Activated CD4-positive, alpha-beta T cell treated with anti-CD3 and anti-CD28 coated beads, Interleukin-2, amount 50 U/mL, for 24 hours (primary cell): ENCODE measurements around the gene HHATL.
"Not testable (repeated sequence)": the region's sequence is repeated elsewhere in the genome, so short reads cannot be mapped to it uniquely, and the experiment has no call there.

Source experiments
- DNase-seq, 2 donors: peaks; one replicate each; pipeline ENCODE4 v3.0.0-alpha.2; 2020; ENCODE audit warnings: low read depth in 1 of 2, low spot score in 1 of 2

Gene HHATL

DNA sequence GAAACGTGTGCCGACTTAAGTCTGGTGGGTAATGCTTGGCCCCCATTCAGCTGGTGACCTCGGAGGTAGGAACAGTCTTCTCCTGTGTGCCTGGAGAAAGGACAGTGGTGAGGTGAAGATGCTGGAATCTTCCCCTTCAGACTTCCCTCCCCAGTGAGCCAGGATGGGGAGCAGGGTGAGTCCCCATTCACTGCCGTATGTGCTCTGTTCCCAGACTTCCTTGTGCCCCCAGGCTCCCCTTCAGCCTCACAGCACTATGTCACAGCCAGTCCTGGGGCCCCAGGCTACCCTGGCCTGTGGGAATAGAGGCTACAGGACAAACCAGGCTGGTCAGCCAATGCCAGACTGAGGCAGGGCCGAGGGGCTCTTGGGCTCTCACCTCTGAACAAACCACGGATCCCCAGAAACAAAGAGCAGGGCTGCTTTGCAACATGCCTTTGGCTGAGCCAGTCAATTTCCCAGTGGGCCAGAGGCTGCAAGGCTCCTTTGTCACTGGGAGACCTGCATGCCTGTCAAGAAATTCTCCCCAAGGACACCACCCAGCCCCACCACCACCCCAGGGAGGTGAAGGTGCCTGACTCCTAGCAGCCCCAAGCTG is 31.8 kb upstream of the HHATL start:
- no peak for DNase-seq

DNA sequence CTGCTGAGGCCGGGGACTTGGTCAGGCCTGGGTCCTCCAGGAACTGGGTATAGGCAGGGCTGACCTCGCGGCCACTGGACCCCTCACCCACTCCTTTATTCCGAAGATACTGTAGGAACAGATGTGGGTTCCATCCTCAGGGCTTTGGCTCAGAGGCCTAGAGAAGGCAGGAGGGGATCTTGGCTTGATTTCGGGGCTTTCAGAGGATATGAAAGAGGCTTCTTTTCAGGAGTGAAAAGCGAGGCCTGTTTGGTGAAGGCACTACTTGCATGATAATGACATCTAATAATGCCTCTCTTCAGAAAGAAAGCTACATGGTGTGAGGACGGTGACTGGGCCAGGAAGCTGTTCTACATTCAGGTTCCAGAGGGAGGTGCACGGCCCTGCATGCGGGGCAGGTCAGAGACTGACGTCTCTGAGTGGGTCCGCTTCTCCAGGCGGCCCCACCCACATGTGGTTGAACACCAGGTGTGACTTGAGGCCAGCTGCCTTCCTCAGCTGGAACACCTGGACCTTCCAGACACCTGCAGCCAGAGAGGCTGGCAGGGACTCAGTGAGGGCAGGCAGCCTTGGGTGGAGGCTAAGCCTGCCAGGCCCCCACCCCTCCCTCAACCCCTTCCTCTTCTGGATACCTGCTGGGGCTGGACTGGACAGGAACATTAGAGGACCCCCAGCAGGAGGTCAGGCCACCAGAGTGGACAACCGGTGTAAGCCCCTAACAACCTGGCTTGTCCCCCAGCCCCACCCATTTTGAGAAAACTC is 31.1 kb upstream of the HHATL start:
- DNase-seq, result no peak

DNA sequence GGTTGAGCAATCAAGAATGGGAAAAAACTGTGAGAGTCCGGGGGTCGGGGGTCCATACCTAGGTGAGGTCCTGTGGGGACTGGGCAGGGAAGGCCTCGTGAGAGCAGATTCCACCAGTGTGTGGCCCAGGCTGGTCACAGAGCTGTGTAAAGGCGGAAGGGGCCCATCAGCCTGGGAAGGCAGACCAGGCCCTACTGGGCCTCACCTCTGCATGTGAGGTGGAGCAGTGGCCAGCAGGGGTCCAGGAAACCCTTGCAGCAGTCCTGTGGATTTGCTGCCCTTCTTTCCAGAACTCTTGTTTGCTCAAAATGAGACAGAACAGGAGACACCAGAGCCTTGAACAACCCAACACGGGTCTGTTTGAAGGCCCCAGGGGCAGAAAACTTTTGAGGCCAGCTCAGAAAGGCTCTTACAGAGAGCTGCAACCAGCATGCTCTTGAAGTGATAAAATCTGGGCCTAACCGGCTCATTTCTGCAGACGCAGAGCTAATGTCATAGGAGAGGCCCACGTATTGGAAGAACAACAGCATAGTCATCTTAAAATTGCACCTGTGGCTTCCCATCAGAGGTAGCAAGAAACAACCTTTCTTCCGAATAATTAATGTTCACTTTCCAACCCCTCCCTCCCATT is 30.3 kb upstream of the HHATL start:
- no peak for DNase-seq

DNA sequence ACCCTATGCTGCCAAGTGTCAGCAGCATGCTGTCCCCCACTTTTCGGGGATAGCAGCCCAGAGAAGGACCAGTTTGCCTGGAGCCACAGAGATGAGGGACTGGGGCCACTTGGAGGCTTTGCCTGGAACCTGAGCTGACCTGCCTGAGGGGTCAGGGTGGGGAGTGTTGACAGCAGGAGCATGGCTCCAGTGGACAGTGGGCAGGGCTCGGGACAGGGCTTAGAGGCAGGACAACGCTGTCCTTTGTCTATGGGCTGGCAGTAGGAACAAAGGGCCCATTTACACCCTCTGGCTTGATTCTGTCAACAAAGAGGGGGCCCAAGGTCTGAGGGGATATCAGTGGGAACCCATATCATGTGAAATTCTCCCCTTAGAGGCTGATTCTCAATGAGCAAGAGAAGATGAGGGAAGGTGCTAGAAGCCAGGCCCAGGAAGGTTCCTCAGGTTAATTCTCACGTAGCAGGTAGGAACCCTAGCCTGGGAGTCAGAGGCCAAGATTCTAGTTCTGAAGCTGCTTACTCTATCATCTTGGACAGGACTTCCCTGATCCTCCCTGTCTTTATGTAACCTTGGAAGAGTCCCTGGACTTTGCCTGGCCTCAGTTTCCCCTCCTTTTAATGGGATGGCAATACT is 29.7 kb upstream of the HHATL start:
- DNase-seq, result no peak

DNA sequence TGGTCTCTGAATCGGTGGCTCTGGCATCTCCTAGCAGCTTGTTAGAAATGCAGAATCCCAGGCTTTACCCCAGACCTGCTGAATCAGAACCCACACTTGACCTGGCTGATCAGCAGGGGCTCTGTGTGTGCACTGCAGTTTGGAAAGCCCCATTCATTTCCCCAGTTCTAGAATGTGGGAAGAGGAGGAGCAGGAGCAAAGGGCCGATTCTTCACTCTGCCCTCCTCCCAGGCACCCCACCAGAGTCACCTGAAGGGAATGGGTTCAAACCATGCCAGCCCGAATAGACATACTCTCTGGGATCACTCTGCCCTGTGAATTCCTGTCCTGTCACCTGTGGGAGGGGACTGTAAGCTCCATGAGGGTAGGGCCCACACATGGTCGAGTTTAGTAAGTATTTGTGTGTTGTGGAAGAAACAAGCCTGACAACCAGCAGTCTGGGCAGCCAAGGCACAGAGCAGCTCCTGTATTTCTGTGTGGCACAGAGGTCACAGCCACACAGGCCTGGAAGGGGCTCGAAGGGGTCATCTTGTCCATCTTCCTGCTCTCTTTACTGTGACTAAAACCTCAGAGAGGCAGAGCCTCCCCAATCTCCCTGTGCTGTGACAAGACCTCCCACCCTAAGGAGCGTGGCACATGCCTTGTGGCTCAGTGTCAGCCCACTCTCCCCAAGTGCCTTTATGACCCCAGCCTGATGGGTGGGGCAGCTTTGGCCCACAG is 29.0 kb upstream of the HHATL start:
- DNase-seq, result no peak

DNA sequence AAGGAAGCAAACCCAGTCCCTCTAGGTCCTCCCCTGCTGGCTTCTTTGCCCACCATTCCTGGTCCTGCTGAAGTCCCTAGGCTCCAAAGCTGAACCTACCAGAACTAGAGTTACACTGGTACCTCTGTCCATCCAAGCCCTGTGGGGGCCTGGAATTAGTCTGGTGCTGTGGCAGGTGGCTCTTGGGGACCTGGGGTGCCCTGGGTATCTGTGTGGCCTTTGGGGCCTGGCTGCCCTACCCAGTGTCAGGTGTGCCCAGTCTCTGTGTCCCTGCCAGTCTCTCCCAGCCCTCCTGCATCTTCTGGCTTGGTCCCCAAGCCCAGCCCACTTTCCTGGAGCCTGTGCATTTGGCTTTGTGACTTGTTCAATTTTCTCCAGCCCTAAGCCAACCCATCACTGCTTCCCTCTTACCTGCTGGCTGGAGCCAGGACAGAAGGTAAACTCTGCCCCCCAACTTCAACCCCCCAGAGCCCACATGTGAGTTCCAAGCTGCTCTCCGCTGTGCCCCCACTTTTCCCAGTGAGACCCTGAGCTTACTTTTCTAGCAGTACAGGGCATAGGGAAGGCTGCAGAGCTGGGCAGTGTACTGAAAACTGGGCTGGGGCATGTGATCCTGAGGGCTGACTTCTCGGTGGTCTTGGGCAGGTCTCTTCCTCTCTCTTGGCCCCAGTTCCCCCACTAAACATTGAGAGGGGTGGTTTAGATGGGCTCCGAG is 28.3 kb upstream of the HHATL start:
- no peak for DNase-seq

DNA sequence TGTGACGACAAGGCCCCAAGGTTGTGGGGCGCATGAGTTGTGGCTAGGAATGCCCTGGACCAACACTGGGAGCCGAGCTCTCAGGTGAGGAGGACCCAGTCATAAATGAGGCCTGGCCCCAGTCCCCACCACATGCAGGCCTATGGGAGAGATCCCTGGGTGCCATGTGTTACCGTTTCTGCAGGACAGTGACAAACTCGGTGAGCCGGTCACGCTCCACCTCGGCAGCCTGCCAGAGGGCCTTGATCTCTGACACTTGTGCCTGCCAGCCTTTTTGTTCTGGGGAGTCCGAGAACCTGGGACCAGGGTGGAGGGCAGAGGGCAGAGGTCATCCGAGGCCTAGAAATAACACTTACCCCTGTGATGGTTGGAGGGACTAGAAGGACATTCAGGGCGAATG is 27.7 kb upstream of the HHATL start:
- DNase-seq, result no peak

DNA sequence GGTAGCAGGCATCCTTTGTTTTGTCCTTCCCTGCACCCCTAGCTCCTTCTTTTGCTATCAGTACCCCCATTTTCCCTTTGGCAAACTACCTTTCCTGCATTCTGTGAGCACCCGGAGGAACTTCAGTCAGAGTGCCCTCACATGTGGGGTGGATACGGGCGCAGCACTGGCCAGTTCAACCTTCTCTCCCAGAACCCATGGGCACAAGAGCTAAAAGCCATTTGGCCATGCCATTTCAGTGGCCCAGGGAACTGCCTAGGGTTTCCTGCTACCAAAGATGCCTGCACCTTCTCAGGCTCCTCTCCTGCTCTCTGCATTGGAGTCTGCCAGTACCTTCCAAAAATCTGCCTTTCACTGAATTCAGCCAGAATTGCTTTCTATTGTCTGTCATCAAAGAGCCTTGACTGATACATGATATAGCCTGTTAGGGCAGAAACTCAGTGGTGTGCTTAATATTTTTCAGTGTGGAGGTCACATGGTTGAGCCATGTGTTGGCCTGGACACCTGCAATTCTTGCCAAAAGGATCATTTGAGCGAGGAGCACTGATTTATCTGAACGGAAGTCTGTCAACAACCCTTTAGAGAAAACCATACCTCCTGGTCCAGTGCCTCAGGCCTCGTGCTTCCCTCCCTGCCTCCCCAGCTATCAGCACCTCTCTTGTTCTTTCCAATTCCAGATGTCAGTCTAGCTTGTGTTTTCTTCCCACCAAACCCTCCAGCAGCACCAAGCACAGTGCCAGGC is 27.0 kb upstream of the HHATL start:
- DNase-seq, result no peak

DNA sequence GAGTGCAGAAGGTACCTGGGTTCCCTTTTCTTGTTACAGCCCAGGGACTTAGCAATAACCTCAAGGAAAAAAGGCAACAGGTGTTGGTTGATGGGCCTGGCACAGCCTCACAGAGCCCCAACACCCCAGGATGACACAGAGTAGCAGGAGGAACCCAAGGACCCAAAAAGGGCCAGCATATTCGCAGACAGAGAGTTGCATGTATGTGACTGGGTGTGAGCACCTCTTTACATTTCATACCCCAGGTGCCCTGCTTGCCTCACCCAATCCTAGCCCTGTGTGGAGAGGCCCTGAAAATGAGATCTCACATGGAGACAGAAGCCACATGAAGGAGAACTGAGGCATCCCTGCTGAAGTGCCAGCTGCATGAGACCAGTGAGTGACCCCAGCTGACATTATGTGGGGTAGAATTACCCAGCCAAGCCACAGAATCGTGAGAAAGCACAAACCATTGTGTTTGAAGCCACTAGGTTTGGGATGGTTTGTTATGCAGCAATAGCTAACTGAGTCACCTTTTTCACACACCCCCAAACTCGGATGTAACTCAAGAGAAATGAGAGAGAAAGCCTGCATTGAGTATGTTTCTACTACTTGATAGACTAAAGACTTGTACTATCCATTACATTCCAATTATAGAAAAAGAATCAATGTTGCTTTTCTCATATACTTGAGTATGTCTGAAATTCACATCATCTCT is 26.2 kb upstream of the HHATL start:
- DNase-seq, result no peak

DNA sequence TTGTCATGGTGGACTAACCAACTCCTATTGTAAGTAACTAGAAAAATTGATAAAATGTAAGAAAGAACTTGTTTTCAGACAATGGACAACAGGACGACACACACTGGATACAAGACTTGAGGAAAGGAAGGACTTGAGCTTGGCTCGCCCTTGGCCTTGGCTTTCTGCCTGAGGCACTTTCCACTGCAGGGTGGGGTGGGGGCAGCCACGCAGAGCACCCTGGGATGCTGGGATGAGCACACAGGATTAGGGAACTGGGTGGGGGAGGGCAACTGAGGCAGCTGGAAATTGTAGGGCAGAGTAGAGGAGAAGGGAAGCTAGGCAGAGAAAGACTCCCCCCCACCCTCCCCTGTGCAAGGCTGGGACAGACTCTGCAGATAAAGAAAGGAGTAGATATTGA is 25.5 kb upstream of the HHATL start:
- no peak for DNase-seq

DNA sequence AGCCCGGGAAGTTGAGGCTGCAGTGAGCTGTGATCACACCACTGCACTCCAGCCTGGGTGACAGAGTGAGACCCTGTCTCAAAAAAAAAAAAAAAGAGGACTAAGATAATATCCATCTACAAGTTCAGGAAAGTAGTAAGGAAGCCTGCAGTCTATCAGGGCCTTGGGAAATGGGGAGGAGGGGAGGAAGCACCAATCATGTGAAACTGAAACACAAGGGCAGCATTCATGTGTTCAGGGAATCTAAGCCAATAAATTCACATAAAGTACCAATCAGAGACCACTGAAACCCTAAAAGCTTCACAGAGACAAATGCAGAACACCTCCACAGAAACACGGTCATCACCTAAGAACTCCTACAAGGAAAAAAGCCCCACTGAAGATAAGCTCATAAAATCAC is 22.9 kb upstream of the HHATL start:
- DNase-seq, result no peak

DNA sequence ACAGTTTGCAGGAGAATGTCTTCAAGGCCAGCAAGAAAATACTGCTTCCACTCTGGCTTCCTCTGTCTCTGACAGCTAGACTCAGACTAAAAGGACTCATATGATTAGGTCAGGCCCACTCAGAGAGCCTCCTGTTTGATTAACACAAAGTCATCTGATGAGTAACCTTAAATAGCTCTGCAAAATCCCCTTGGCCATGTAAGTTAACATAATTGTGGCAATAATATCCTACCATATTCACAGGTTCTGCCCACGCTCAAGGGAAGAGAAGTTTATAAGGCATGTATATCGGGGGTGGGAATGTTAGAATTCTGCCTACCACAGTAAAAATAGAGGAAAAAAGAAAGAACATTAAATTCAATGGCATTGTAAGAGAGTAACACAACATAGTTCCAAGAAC is 20.6 kb upstream of the HHATL start:
- no peak for DNase-seq

DNA sequence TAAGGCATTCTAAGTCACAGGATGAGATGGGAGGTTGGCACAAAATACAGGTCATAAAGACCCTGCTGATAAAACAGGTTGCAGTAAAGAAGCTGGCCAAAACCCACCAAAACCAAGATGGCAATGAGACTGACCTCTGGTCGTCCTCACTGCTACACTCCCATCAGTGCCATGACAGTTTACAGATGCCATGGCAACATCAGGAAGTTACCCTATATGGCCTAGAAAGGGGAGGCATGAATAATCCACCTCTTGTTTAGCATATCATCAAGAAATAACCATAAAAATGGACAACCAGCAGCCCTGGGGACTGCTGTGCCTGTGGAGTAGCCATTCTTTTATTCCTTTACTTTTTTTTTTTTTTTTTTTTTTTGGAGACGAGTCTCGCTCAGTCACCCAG is 19.8 kb upstream of the HHATL start:
- not testable (repeated sequence) for DNase-seq

DNA sequence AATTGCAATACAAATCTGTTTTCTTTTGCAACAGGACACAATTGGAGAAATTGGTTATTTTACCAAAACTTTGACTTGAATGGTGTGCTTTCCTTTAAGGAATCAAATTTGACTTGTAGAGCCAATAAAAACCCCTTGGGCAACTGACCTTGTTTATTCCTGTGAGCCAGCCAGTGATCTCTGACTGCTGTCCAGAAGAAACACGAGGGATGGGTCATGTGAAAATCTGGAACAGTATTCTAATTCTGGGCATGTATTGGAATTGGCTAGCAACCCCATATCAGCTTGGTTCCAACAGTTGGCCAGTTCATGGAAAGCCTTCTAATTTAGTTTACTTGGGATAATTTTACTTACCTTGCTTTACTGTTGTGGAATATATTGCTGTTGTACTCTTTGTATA is 19.1 kb upstream of the HHATL start:
- DNase-seq, result no peak

DNA sequence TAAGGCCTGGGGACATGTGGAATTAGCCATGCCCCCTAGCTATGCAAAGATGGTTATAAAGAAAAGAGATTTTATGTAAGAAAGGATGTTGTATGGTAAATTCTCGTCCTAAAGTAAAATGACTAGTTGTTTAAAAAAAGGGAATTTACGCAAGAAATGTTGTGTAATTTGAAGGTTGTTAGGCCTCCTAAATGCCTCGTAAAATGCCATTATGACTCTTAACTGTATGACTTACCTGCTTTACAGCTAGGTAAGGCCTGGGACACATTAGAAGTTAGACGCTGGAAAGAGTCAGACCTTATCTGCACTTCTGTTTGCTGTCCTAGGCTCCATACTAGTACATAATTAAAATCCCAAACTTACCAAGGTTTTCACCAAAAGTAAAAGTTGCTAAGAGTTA is 17.5 kb upstream of the HHATL start:
- DNase-seq, result no peak

DNA sequence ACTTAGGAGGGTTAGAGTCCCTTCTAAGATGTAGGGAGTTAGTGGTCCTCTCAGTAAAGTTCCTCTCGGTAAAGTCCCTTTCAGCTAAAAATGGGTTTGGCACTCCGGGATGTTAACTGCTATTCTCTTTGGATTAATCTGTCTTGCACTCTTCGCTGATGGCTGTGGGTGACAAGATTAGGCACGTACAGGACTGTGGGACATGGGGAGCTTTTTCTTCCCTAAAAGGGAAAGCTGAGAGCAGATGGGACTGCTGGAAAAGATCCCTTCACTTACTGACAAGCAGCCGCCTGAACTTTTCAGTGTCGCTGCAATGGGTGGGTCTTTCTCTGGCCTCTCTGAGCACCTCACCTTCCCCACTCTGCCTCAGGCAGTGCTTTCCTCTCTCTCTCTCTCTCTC is 16.4 kb upstream of the HHATL start:
- no peak for DNase-seq

DNA sequence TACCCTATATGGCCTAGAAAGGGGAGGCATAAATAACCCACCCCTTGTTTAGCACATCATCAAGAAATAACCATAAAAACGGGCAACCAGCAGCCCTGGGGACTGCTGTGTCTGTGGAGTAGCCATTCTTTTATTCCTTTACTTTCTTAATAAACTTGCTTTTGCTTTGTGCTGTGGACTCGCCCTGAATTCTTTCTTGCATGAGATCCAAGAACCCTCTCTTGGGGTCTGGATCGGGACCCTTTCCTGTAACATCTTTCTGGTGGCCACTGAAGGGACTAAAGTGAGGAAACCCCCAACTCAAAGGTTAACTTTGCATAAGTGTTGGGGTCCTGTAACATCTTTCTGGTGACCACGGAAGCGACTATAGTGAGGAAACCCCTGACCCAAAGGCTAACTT is 15.7 kb upstream of the HHATL start:
- DNase-seq, result no peak

DNA sequence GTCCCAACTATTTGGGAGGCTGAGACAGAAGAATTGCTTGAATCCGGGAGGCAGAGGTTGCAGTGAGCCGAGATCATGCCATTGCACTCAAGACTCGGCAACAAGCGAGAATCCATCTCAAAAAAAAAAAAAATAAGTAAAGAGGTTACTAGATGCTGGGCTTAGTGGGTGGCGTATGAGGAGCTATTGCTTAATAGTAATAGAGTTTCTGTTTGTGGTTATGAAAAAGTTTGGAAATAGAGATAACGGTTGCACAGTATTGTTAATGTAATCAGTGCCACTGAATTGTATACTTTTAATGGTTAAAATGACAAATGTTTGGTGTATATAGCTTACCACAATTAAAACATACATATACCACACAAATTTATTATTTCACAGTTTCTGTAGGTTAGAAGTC is 14.7 kb upstream of the HHATL start:
- DNase-seq, result no peak

DNA sequence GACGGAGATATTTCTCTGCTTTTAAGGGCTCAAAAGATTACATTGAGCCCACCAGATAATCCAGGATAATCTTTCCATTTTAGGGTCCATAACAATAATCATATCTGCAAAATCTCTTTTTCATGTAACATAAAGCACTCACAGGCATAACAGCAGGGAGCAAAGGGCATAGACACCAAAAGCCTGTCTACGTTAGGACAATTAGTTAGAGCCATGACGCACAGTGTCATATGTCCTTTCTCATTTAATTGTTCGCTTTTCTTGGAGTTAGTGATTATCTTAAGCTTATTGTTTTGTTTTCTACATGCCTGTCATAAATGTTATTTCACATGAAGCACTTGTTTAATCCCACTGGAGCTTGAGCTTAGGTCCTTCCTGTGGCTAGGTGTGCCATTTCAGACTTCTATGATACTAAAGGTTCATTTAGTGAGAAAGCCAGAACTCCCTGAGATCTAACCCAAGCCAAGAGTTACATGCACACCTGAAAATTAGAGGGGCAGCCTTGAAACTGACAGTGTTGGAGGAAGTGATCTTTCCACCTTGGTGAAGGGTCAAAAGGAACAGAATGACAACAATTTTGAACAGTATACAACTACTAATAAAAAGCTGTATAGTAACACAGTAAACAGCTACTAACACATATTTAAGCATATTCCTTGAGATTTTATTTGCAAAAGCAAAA is 11.7 kb upstream of the HHATL start:
- no peak for DNase-seq
